K562 (cell line): Measurements from ENCODE around the gene WDR1. TPM values are rescaled to one million over a fixed set of nuclear protein-coding genes. Genes with fewer than 3 reads are reported as not detected.
A peak's percentile ranks its signal among the peaks of the same experiment; 100 is the strongest.

Experiments
- MGA ChIP-seq: fragments of 450-650 bp; IDR thresholded peaks from 2 replicates; pipeline ENCODE4 v1.6.1; 2016; ENCODE audit warnings: mild to moderate bottlenecking, moderate library complexity
- POLR2AphosphoS5 ChIP-seq: IDR thresholded peaks from 2 replicates; pipeline ENCODE4 v1.6.1; 2011; ENCODE audit warnings: mild to moderate bottlenecking, low read depth, low read length, moderate library complexity; ENCODE audit not compliant: control insufficient read depth, insufficient read depth
- POLR2G ChIP-seq: fragments of 200-400 bp; formaldehyde crosslinking; IDR thresholded peaks from 2 replicates; pipeline ENCODE4 v1.6.1; 2017; ENCODE audit warnings: low read depth, mild to moderate bottlenecking, antibody characterized with exemption, low read length, moderate library complexity
- RBFOX2 ChIP-seq: fragments of 200-400 bp; formaldehyde crosslinking; IDR thresholded peaks from 2 replicates; pipeline ENCODE4 v1.6.1; 2017; ENCODE audit warnings: low read depth, mild to moderate bottlenecking, low read length, moderate library complexity
- REST ChIP-seq, 2 experiments: fragments of 450-650 bp; formaldehyde crosslinking in 1 of 2; IDR thresholded peaks; 2 replicates each; pipeline versions ENCODE4 v1.4.0 to v1.6.1; 2014 to 2020; ENCODE audit warnings: mild to moderate bottlenecking in 2 of 2, borderline replicate concordance in 1 of 2, low read depth in 1 of 2
- polyA plus RNA-seq, 8 experiments: library from polyadenylated mRNA; depleted of rRNA in 4 of 8; stranded (reverse) in 5 of 8; unstranded in 3 of 8; fragments of >200 nt; fragmentation: Nextera tagmentation in 2 of 8; fragmentation: Illumina TruSeq in 1 of 8; extraction: Ambion mirVana in 2 of 8; extraction: Trizol in 1 of 8; gene quantifications; 2 replicates each; pipeline versions ENCODE4 v1.2.1 to v1.2.3, GENCODE V29; 2011 to 2014; ENCODE audit warnings: inconsistent platforms in 1 of 8, missing spikeins in 1 of 8
- total RNA-seq, 7 experiments: library from RNA; depleted of rRNA in 6 of 7; stranded (reverse); fragments of >200 nt in 6 of 7; fragmentation: Illumina TruSeq in 2 of 7; extraction: Trizol in 2 of 7; gene quantifications; 2 replicates each; pipeline versions ENCODE4 v1.2.1 to v1.2.3, GENCODE V29; 2011 to 2021; ENCODE audit warnings: low replicate concordance in 1 of 7

The WDR1 gene
- total and polyA plus RNA-seq, 9 of the 15 experiments (the other 6 are each of a cell fraction or from before 2014, with no cell fraction given), result 16.1 to 213 (median 125) TPM

- no peak for TF ChIP-seq MGA
- TF ChIP-seq POLR2AphosphoS5, result peak; percentile 34; the same call in 1 of the 2 replicates
- TF ChIP-seq RBFOX2, result peak; percentile 86
- peak; percentile 82 for TF ChIP-seq POLR2G
- no peak for TF ChIP-seq REST (IDR thresholded peaks at IDR 0.05; ENCODE audit: borderline replicate concordance)
- no peak for TF ChIP-seq REST (CRISPR knock-in tag; IDR thresholded peaks at IDR 0.05; ENCODE audit: low read depth)
These were observed 5.4 kb downstream of the WDR1 start (continued) for GRCh38 chr4:10111067-10111801.
